A549 (cell line): ENCODE data around the gene C11orf91. TPM values are rescaled to one million over a fixed set of nuclear protein-coding genes. Genes with fewer than 3 reads are reported as not detected.

Source experiments
- ATAC-seq, 2 experiments: fragments of 200-7000 bp in 1 of 2; fragments of >200 bp in 1 of 2; cut with Nextera tagmentation in 1 of 2; cut with Tn5 transposase in 1 of 2; 3 replicates each; pipeline versions ENCODE4 v1.8.0 to v1.9.1; 2018 to 2020; ENCODE audit warnings: mild to moderate bottlenecking in 1 of 2, moderate library complexity in 1 of 2
- CTCF ChIA-PET: fragments of 300-600 bp; sonication (Branson Sonifier 250); formaldehyde crosslinking; extraction: SDS; loops from one replicate; lab custom pipeline; 2021; ENCODE audit warnings: antibody characterized with exemption, inconsistent platforms; lab: Yijun Ruan, JAX
- POLR2A ChIA-PET: fragments of 350-600 bp; formaldehyde crosslinking; extraction: SDS; loops from one replicate; lab custom pipeline; 2021; ENCODE audit warnings: antibody characterized with exemption, inconsistent platforms; lab: Yijun Ruan, JAX
- DNase-seq, 2 experiments: peaks; one replicate each; pipeline versions ENCODE4 v3.0.0 to v3.0.0-alpha.2; 2011 to 2016; ENCODE audit warnings: low read depth in 1 of 2, low spot score in 1 of 2
- FAIRE-seq: peaks from 2 replicates; lab custom pipeline; 2011; peaks lifted over from hg19 to GRCh38; lab: Jason Lieb, UNC
- H3K27ac ChIP-seq, 2 experiments: fragments of >200 bp; sonication (Bioruptor Twin); formaldehyde crosslinking; 3 replicates each; pipeline ENCODE4 v1.5.1; 2016 to 2017
- H3K4me1 ChIP-seq: fragments of >200 bp; sonication (Bioruptor Twin); formaldehyde crosslinking; 3 replicates; pipeline ENCODE4 v1.6.1; 2016
- H3K4me2 ChIP-seq: fragments of >200 bp; sonication (Bioruptor Twin); formaldehyde crosslinking; 3 replicates; pipeline ENCODE4 v1.6.1; 2016
- H3K4me3 ChIP-seq: fragments of >200 bp; sonication (Bioruptor Twin); formaldehyde crosslinking; 3 replicates; pipeline ENCODE4 v1.5.1; 2016
- H3K9me3 ChIP-seq: fragments of >200 bp; sonication (Bioruptor Twin); formaldehyde crosslinking; 3 replicates; pipeline ENCODE4 v1.6.1; 2016
- CBX2 ChIP-seq: fragments of 200-600 bp; sonication (generic); IDR thresholded peaks from 2 replicates; pipeline ENCODE4 v1.6.1; 2016; ENCODE audit warnings: low read depth, mild to moderate bottlenecking, borderline replicate concordance
- CEBPB ChIP-seq, 2 experiments: fragments of >200 bp in 1 of 2; sonication (Bioruptor Twin) in 1 of 2; formaldehyde crosslinking in 1 of 2; IDR thresholded peaks; 2 replicates each; pipeline ENCODE4 v1.6.1; 2012 to 2016
- CHD2 ChIP-seq: fragments of 150-350 bp; IDR thresholded peaks from 2 replicates; pipeline ENCODE4 v1.6.1; 2014; ENCODE audit warnings: low read length; ENCODE audit not compliant: partially characterized antibody
- CHD4 ChIP-seq: fragments of 200-600 bp; sonication (generic); IDR thresholded peaks from 2 replicates; pipeline ENCODE4 v1.6.1; 2016; ENCODE audit warnings: antibody characterized with exemption, mild to moderate bottlenecking, borderline replicate concordance
- EHF ChIP-seq: fragments of 250-450 bp; sonication (Bioruptor Pico); IDR thresholded peaks from 2 replicates; pipeline ENCODE4 v1.5.0; 2020; ENCODE audit warnings: mild to moderate bottlenecking
- EP300 ChIP-seq, 2 experiments: fragments of >200 bp; sonication (Bioruptor Twin); formaldehyde crosslinking; IDR thresholded peaks; 2 replicates in 1 of 2; 3 replicates in 1 of 2; pipeline ENCODE4 v1.6.1; 2016 to 2017
- ESRRA ChIP-seq: fragments of 150-350 bp; IDR thresholded peaks from 2 replicates; pipeline ENCODE4 v1.6.1; 2014; ENCODE audit warnings: mild to moderate bottlenecking, low read length, borderline replicate concordance
- FOSL2 ChIP-seq, 2 experiments: fragments of 450-650 bp in 1 of 2; fragments of >200 bp in 1 of 2; sonication (Bioruptor Twin) in 1 of 2; formaldehyde crosslinking; IDR thresholded peaks; 2 replicates each; pipeline versions ENCODE4 v1.5.0 to v1.6.1; 2016 to 2020; ENCODE audit warnings: mild to moderate bottlenecking in 1 of 2, moderate library complexity in 1 of 2
- GATA3 ChIP-seq: IDR thresholded peaks from 2 replicates; pipeline ENCODE4 v1.6.1; 2012; ENCODE audit warnings: borderline replicate concordance
- HDAC2 ChIP-seq: fragments of 200-600 bp; sonication (generic); IDR thresholded peaks from 2 replicates; pipeline ENCODE4 v1.6.1; 2016
- HOXB5 ChIP-seq: fragments of 250-450 bp; sonication (Bioruptor Pico); IDR thresholded peaks from 2 replicates; pipeline ENCODE4 v1.5.0; 2020; ENCODE audit warnings: mild to moderate bottlenecking, moderate library complexity
- JUN ChIP-seq, 2 experiments: fragments of >200 bp; sonication (Bioruptor Twin); formaldehyde crosslinking; IDR thresholded peaks; 2 replicates in 1 of 2; 3 replicates in 1 of 2; pipeline ENCODE4 v1.6.1; 2016 to 2017
- JUNB ChIP-seq: fragments of >200 bp; sonication (Bioruptor Twin); formaldehyde crosslinking; IDR thresholded peaks from 2 replicates; pipeline ENCODE4 v1.6.1; 2016
- MAFK ChIP-seq: fragments of 450-650 bp; IDR thresholded peaks from 2 replicates; pipeline ENCODE4 v1.6.1; 2014; ENCODE audit not compliant: partially characterized antibody
- NR3C1 ChIP-seq: fragments of >200 bp; sonication (Bioruptor Twin); formaldehyde crosslinking; IDR thresholded peaks from 3 replicates; pipeline ENCODE4 v1.6.1; 2017
- POLR2A ChIP-seq: IDR thresholded peaks from 2 replicates; pipeline ENCODE4 v1.6.1; 2012; ENCODE audit warnings: mild to moderate bottlenecking, low read length
- RARB ChIP-seq: fragments of 250-450 bp; sonication (Bioruptor Pico); IDR thresholded peaks from 2 replicates; pipeline ENCODE4 v1.8.0; 2021; ENCODE audit warnings: mild to moderate bottlenecking, moderate library complexity
- RFX5 ChIP-seq: fragments of 450-650 bp; IDR thresholded peaks from 2 replicates; pipeline ENCODE4 v1.7.1; 2014; ENCODE audit warnings: antibody characterized with exemption, mild to moderate bottlenecking, moderate library complexity
- WGBS: methylation state at CpG from one replicate; pipeline ENCODE4 v1.1.6; 2017; ENCODE audit errors: missing lambda C conversion rate; 5-methylcytosine and 5-hydroxymethylcytosine counted together
- polyA plus RNA-seq, 4 experiments: library from polyadenylated mRNA; depleted of rRNA in 3 of 4; stranded (reverse); fragments of >200 nt; fragmentation: RNase III in 1 of 4; extraction: RNeasy Plus Mini Kit Qiagen cat#74134 plus additional on column Dnase treatment in 1 of 4; gene quantifications; 2 replicates in 3 of 4; 3 replicates in 1 of 4; pipeline ENCODE4 v1.2.3, GENCODE V29; 2011 to 2017
- TF ChIP-seq, protein P1 (sequence below): fragments of 450-650 bp; IDR thresholded peaks from 2 replicates; pipeline ENCODE4 v1.6.1; 2014; ENCODE audit warnings: antibody characterized with exemption
- TF ChIP-seq, protein P2 (sequence below): IDR thresholded peaks from 2 replicates; pipeline ENCODE4 v1.6.1; 2012
- TF ChIP-seq, protein P3 (sequence below): fragments of 200-600 bp; sonication (generic); IDR thresholded peaks from 2 replicates; pipeline ENCODE4 v1.6.1; 2016; ENCODE audit warnings: antibody characterized with exemption, mild to moderate bottlenecking, moderate library complexity
- TF ChIP-seq, protein P4 (sequence below): IDR thresholded peaks from 2 replicates; pipeline ENCODE4 v1.6.1; 2012
- TF ChIP-seq, protein P5 (sequence below): fragments of 250-450 bp; sonication (Bioruptor Pico); IDR thresholded peaks from 2 replicates; pipeline ENCODE4 v1.5.0; 2020; ENCODE audit warnings: low read depth, mild to moderate bottlenecking, moderate library complexity

The C11orf91 gene
- polyA plus RNA-seq, 2 of the 4 experiments (the other 2 are of a cell fraction), result 0.15 TPM; not detected in 1

DNA sequence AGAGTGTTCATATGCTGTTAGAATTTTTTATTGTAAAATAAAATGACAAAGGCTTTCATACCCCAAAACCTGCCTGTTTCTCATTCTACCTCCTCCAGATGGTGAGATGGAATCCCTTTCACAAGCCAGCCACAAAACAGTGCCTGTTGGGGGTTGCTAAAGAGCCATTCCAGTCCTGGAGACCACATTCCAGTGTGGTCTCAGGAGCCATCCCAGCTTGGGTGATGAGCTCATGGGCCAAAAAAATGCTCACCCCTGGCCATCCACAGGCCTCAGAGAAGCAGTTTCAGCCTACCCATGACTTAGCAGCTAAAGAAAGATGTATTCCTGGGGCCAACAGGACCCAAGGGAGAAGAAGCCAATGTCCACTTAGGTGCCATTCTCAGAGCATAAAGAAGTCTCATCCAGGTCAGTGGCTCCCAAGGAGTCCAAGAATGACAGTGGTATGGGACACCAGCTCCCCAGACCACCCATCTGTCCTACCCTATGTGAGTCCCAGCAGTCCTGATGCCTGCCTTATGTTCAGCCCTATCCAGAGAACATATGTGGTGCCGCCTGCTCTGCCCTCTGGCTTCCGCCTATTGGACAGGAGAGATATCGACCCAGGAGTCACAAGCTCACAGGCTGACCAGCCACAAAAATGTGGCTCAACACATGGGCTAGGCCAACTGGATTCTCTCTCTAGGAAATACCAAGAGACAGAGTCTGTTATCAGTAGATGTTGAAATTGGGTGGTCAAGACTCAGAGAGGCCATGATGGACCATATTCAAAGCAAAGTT lies 26.4 kb downstream of the C11orf91 start:
- Histone ChIP-seq H3K4me3 (no peak overlapping the region), H3K9me3 (0 out of 3 replicates have a peak, but pooled peaks cover 4% of the 10 kb centered on the region), H3K27ac (no peak overlapping the region), H3K4me2 (no peak overlapping the region), H3K4me1 (no peaks in the 10 kb centered on the region)
- no peak for FAIRE-seq
- ATAC-seq, result no peak
- ChIA-PET POLR2A (no interaction called here), CTCF (interaction anchor here (0.8 to 1.2 kb wide), 3 partner anchors 13 to 27 kb away, joined by 3 to 4 read pairs (median 3); no protein-coding TSS in a partner anchor)
- WGBS, result 97% methylated on average over 3 of the region's 3 CpGs
- no peak for DNase-seq
- no peak for TF ChIP-seq MAFK
- TF ChIP-seq RFX5, result no peak
- TF ChIP-seq JUNB, result no peak
- no peak for TF ChIP-seq EHF (CRISPR knock-in tag)
- no peak for TF ChIP-seq ESRRA
- TF ChIP-seq JUN (IDR thresholded peaks at IDR 0.05), result no peak
- TF ChIP-seq HOXB5 (CRISPR knock-in tag), result no peak
- no peak for TF ChIP-seq NR3C1
- TF ChIP-seq, protein P1, sequence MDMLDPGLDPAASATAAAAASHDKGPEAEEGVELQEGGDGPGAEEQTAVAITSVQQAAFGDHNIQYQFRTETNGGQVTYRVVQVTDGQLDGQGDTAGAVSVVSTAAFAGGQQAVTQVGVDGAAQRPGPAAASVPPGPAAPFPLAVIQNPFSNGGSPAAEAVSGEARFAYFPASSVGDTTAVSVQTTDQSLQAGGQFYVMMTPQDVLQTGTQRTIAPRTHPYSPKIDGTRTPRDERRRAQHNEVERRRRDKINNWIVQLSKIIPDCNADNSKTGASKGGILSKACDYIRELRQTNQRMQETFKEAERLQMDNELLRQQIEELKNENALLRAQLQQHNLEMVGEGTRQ, result no peak
- no peak for TF ChIP-seq GATA3
- TF ChIP-seq, protein P2, sequence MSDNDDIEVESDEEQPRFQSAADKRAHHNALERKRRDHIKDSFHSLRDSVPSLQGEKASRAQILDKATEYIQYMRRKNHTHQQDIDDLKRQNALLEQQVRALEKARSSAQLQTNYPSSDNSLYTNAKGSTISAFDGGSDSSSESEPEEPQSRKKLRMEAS, result no peak
- TF ChIP-seq, protein P3, sequence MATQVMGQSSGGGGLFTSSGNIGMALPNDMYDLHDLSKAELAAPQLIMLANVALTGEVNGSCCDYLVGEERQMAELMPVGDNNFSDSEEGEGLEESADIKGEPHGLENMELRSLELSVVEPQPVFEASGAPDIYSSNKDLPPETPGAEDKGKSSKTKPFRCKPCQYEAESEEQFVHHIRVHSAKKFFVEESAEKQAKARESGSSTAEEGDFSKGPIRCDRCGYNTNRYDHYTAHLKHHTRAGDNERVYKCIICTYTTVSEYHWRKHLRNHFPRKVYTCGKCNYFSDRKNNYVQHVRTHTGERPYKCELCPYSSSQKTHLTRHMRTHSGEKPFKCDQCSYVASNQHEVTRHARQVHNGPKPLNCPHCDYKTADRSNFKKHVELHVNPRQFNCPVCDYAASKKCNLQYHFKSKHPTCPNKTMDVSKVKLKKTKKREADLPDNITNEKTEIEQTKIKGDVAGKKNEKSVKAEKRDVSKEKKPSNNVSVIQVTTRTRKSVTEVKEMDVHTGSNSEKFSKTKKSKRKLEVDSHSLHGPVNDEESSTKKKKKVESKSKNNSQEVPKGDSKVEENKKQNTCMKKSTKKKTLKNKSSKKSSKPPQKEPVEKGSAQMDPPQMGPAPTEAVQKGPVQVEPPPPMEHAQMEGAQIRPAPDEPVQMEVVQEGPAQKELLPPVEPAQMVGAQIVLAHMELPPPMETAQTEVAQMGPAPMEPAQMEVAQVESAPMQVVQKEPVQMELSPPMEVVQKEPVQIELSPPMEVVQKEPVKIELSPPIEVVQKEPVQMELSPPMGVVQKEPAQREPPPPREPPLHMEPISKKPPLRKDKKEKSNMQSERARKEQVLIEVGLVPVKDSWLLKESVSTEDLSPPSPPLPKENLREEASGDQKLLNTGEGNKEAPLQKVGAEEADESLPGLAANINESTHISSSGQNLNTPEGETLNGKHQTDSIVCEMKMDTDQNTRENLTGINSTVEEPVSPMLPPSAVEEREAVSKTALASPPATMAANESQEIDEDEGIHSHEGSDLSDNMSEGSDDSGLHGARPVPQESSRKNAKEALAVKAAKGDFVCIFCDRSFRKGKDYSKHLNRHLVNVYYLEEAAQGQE, result no peak
- no peak for TF ChIP-seq EP300 (IDR thresholded peaks at IDR 0.05)
- TF ChIP-seq RARB (CRISPR knock-in tag), result no peak
- no peak for TF ChIP-seq CBX2
- TF ChIP-seq, protein P4, sequence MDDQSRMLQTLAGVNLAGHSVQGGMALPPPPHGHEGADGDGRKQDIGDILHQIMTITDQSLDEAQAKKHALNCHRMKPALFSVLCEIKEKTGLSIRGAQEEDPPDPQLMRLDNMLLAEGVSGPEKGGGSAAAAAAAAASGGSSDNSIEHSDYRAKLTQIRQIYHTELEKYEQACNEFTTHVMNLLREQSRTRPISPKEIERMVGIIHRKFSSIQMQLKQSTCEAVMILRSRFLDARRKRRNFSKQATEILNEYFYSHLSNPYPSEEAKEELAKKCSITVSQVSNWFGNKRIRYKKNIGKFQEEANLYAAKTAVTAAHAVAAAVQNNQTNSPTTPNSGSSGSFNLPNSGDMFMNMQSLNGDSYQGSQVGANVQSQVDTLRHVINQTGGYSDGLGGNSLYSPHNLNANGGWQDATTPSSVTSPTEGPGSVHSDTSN, result no peak
- TF ChIP-seq CHD4, result no peak
- TF ChIP-seq FOSL2 (IDR thresholded peaks at IDR 0.05), result no peak
- no peak for TF ChIP-seq FOSL2 (CRISPR knock-in tag; IDR thresholded peaks at IDR 0.05)
- TF ChIP-seq CEBPB (IDR thresholded peaks at IDR 0.05), result no peak
- no peak for TF ChIP-seq CHD2

DNA sequence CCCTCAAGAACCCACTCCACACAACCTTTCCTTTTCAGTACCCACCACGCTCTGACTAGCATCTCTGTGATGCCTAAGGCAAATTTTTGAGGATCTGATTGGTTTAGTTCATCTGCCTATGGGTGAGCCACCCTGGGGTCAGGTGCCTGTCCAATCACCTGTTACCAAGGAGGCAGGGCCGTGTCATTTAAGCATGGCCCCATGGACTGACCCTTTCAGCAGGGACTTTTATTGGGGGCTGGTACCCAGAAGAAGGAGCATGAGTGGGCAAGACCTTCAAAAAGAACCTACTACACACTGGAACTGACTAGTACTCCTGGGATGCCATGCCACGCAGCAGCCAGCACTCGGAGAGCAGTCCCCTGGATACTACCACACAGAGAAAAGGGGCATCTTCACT lies 28.4 kb downstream of the C11orf91 start:
- no peak for FAIRE-seq
- Histone ChIP-seq H3K4me3 (no peak overlapping the region), H3K9me3 (no peaks in the 10 kb centered on the region), H3K27ac (no peak overlapping the region), H3K4me2 (no peak overlapping the region), H3K4me1 (no peaks in the 10 kb centered on the region)
- WGBS, result 57% methylated on average over 2 of the region's 4 CpGs
- TF ChIP-seq, protein P5, sequence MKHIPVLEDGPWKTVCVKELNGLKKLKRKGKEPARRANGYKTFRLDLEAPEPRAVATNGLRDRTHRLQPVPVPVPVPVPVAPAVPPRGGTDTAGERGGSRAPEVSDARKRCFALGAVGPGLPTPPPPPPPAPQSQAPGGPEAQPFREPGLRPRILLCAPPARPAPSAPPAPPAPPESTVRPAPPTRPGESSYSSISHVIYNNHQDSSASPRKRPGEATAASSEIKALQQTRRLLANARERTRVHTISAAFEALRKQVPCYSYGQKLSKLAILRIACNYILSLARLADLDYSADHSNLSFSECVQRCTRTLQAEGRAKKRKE (CRISPR knock-in tag), result no peak
- TF ChIP-seq FOSL2 (IDR thresholded peaks at IDR 0.05), result no peak
- TF ChIP-seq FOSL2 (CRISPR knock-in tag; IDR thresholded peaks at IDR 0.05), result no peak
- TF ChIP-seq RFX5, result peak; percentile 87
- no peak for TF ChIP-seq CEBPB (IDR thresholded peaks at IDR 0.05)
- TF ChIP-seq HDAC2, result no peak
- TF ChIP-seq POLR2A, result no peak
- ChIA-PET POLR2A (no interaction called here), CTCF (interaction anchor here (1.4 to 1.5 kb wide), 2 partner anchors 157 to 309 kb away, joined by 3 read pairs; no protein-coding TSS in a partner anchor)
- no peak for DNase-seq
- peak in 1 of 2 experiments; percentile 8; a peak in 1 of 6 replicates for ATAC-seq
